GM19395 (cell line): ENCODE measurements around the gene TSPY4.
"Not testable (repeated sequence)": the region's sequence is repeated elsewhere in the genome, so short reads cannot be mapped to it uniquely, and the experiment has no call there.

Experiments
- ATAC-seq: cut with Tn5 transposase; IDR thresholded peaks from one replicate; pipeline ENCODE4 v1.9.1; 2021; ENCODE audit warnings: mild to moderate bottlenecking, moderate library complexity; ENCODE audit not compliant: unreplicated experiment

TSPY4 gene, protein sequence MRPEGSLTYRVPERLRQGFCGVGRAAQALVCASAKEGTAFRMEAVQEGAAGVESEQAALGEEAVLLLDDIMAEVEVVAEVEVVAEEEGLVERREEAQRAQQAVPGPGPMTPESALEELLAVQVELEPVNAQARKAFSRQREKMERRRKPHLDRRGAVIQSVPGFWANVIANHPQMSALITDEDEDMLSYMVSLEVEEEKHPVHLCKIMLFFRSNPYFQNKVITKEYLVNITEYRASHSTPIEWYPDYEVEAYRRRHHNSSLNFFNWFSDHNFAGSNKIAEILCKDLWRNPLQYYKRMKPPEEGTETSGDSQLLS

DNA sequence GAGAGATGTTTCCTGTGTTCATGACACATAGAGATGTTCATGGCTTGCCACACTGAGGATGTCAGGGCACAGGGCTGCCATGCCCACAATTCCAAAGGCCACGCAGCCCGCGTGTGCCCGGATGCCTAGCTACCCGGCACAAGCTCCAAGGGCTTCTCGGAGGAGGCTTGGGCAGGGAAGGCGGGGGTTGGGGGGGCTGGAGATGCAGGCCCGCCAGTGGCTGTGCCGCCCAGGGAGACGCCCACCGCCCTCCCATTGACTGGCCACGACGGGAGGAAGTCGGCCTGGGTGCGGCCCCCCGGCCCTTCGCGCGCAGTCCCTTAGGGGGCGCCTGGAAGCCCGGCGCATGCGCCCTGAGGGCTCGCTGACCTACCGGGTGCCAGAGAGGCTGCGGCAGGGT is at the start of gene TSPY4:
TSPY4 (plus strand) TSS at position 301 of the 400 bp plus-strand sequence; CDS start at position 347, 46 bp downstream.
- not testable (repeated sequence) for ATAC-seq

DNA sequence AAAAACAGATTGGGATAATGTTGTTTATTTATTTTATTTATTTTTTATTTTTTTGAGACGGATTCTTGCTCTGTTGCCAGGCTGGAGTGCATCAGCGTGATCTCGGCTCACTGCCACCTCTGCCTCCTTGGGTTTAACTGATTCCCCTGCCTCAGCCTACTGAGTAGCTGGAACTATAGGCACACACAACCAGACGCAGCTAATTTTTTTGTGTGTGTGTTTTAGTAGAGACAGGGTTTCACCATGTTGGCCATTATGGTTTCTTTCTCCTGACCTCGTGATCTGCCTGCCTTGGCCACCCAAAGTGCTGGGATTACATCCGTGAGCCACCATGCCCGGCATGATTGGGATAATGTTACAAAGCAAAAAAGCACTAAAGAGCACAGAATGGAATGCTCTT is 16.3 kb upstream of the TSPY4 start:
- ATAC-seq = no peak

DNA sequence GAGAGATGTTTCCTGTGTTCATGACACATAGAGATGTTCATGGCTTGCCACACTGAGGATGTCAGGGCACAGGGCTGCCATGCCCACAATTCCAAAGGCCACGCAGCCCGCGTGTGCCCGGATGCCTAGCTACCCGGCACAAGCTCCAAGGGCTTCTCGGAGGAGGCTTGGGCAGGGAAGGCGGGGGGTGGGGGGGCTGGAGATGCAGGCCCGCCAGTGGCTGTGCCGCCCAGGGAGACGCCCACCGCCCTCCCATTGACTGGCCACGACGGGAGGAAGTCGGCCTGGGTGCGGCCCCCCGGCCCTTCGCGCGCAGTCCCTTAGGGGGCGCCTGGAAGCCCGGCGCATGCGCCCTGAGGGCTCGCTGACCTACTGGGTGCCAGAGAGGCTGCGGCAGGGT is 20.2 kb downstream of the TSPY4 start, which contains the start of gene TSPY8:
TSPY8 (plus strand) TSS at position 301 of the 400 bp plus-strand sequence; CDS start at position 347, 46 bp downstream.
- ATAC-seq = not testable (repeated sequence)
